Astrocyte of the spinal cord (primary cell): Measurements from ENCODE around the gene NFATC3.

Experiments
- DNase-seq: peaks from one replicate; pipeline ENCODE4 v3.0.0; 2011; ENCODE audit warnings: low read depth, low spot score
- H3K4me3 ChIP-seq: 2 replicates; pipeline ENCODE4 v1.5.1; 2011; ENCODE audit warnings: low read depth, mild to moderate bottlenecking, low read length, moderate library complexity
- CTCF ChIP-seq: IDR thresholded peaks from 2 replicates; pipeline ENCODE4 v1.5.1; 2012; ENCODE audit warnings: low read depth, mild to moderate bottlenecking, low read length, inconsistent platforms
- in situ Hi-C: cut with HindIII; loops from 2 replicates; pipeline ENCODE4 v1.10.0; 2017; ENCODE audit warnings: low sequenced_read_pairs

NFATC3 gene

GRCh38 chr16:68065716-68066305, 19.4 kb upstream of the NFATC3 start:
- peak; percentile 82 for DNase-seq
- TF ChIP-seq CTCF: no peak
- no peak overlapping the region for H3K4me3 ChIP-seq
- in situ Hi-C loops: no loop called here

- DNase-seq: no peak
- no peak for TF ChIP-seq CTCF
- no peak overlapping the region for H3K4me3 ChIP-seq
- in situ Hi-C loops: no loop called here
Measured at GRCh38 chr16:68066763-68067162, 18.4 kb upstream of the NFATC3 start.

GRCh38 chr16:68068926-68069325, 16.2 kb upstream of the NFATC3 start:
- in situ Hi-C loops: no loop called here
- H3K4me3 ChIP-seq: no peak overlapping the region
- no peak for DNase-seq
- TF ChIP-seq CTCF: no peak

GRCh38 chr16:68069511-68070248, 15.5 kb upstream of the NFATC3 start:
- DNase-seq: no peak
- in situ Hi-C loops: no loop called here
- no peak for TF ChIP-seq CTCF
- H3K4me3 ChIP-seq: no peak overlapping the region

- no peak for DNase-seq
Measured at GRCh38 chr16:68070249-68070730, 14.9 kb upstream of the NFATC3 start.

GRCh38 chr16:68070806-68071517, 14.2 kb upstream of the NFATC3 start:
- H3K4me3 ChIP-seq: no peak overlapping the region
- in situ Hi-C loops: no loop called here
- no peak for DNase-seq
- no peak for TF ChIP-seq CTCF

More at GRCh38 chr16:68070249-68070730, 14.9 kb upstream of the NFATC3 start:
- H3K4me3 ChIP-seq: no peak overlapping the region
- TF ChIP-seq CTCF: no peak
- in situ Hi-C loops: no loop called here
